Osteoblast (primary cell): ENCODE measurements around the gene ZSCAN29. TPM values are rescaled to one million over a fixed set of nuclear protein-coding genes. Genes with fewer than 3 reads are reported as not detected.

ENCODE experiments used
- DNase-seq: peaks from one replicate; pipeline ENCODE4 v3.0.0; 2011; ENCODE audit warnings: low spot score, mixed read lengths; ENCODE audit not compliant: insufficient read length; ENCODE audit errors: missing footprints
- H2AFZ ChIP-seq: 2 replicates; pipeline ENCODE4 v1.6.0; 2011; ENCODE audit warnings: mild to moderate bottlenecking, low read length
- H3K27ac ChIP-seq: 2 replicates; pipeline ENCODE4 v1.5.1; 2011; ENCODE audit warnings: mild to moderate bottlenecking, low read depth, low read length, moderate library complexity
- H3K27me3 ChIP-seq: 2 replicates; pipeline ENCODE4 v1.6.0; 2012; ENCODE audit warnings: mild to moderate bottlenecking, control low read depth, inconsistent platforms, low read length, moderate library complexity; ENCODE audit not compliant: insufficient read depth
- H3K36me3 ChIP-seq: 2 replicates; pipeline ENCODE4 v1.5.1; 2011; ENCODE audit warnings: mild to moderate bottlenecking, low read length, control low read depth, moderate library complexity; ENCODE audit not compliant: insufficient read depth
- H3K4me1 ChIP-seq: 2 replicates; pipeline ENCODE4 v1.5.1; 2011; ENCODE audit warnings: mild to moderate bottlenecking, low read length, control low read depth, moderate library complexity; ENCODE audit not compliant: insufficient read depth
- H3K4me2 ChIP-seq: 2 replicates; pipeline ENCODE4 v1.6.0; 2011; ENCODE audit warnings: mild to moderate bottlenecking, low read length; ENCODE audit not compliant: insufficient read depth
- H3K4me3 ChIP-seq: fragments of 200-600 bp; sonication (generic); 3 replicates; pipeline ENCODE4 v1.5.1; 2012; ENCODE audit warnings: mild to moderate bottlenecking, low read length, inconsistent platforms; ENCODE audit not compliant: insufficient read depth
- H3K79me2 ChIP-seq: 2 replicates; pipeline ENCODE4 v1.6.0; 2012; ENCODE audit warnings: mild to moderate bottlenecking, low read length, control low read depth, inconsistent platforms; ENCODE audit not compliant: insufficient read depth
- H3K9me3 ChIP-seq: 2 replicates; pipeline ENCODE4 v1.5.1; 2011; ENCODE audit warnings: low read depth, low read length, control low read depth
- H4K20me1 ChIP-seq: 2 replicates; pipeline ENCODE4 v1.6.0; 2012; ENCODE audit warnings: mild to moderate bottlenecking, low read length, control low read depth; ENCODE audit not compliant: insufficient read depth
- CTCF ChIP-seq: IDR thresholded peaks from 2 replicates; pipeline ENCODE4 v1.5.1; 2011; ENCODE audit warnings: mild to moderate bottlenecking, low read depth, low read length, moderate library complexity; ENCODE audit errors: extremely low read depth
- total RNA-seq: library from RNA; depleted of rRNA; stranded (reverse); fragments of >200 nt; gene quantifications from 2 replicates; pipeline ENCODE4 v1.2.3, GENCODE V29; 2012

Gene ZSCAN29
- total RNA-seq, 1 donor = 33.7 TPM

GRCh38 chr15:43352693-43353382 lies 18.0 kb downstream of the ZSCAN29 start:
- TF ChIP-seq CTCF = no peak
- Histone ChIP-seq H3K27ac (no peak overlapping the region), H3K4me3 (no peak overlapping the region), H3K27me3 (no peaks in the 10 kb centered on the region), H2AFZ (no peak overlapping the region), H3K9me3 (no peaks in the 10 kb centered on the region), H3K4me2 (no peak overlapping the region), H3K36me3 (peaks cover 11% of the 10 kb centered on the region), H3K4me1 (no peaks in the 10 kb centered on the region), H4K20me1 (no peaks in the 10 kb centered on the region), H3K79me2 (no peaks in the 10 kb centered on the region)
- DNase-seq = no peak

- H3K79me2 ChIP-seq = no peaks in the 10 kb centered on the region
- no peak for DNase-seq
- H3K27ac ChIP-seq = no peak overlapping the region
- no peaks in the 10 kb centered on the region for H3K27me3 ChIP-seq
- H3K4me1 ChIP-seq = no peaks in the 10 kb centered on the region
- peaks cover 18% of the 10 kb centered on the region for H3K36me3 ChIP-seq
- no peaks in the 10 kb centered on the region for H3K9me3 ChIP-seq
- H2AFZ ChIP-seq = no peak overlapping the region
- no peaks in the 10 kb centered on the region for H4K20me1 ChIP-seq
- H3K4me2 ChIP-seq = no peak overlapping the region
- H3K4me3 ChIP-seq = no peak overlapping the region
- TF ChIP-seq CTCF = no peak
Measured at GRCh38 chr15:43347114-43347513, 23.7 kb downstream of the ZSCAN29 start.

- Histone ChIP-seq H3K27me3 (no peaks in the 10 kb centered on the region), H3K4me2 (no peak overlapping the region), H3K79me2 (no peaks in the 10 kb centered on the region), H4K20me1 (no peaks in the 10 kb centered on the region), H2AFZ (no peak overlapping the region), H3K9me3 (no peaks in the 10 kb centered on the region), H3K36me3 (peaks cover 12% of the 10 kb centered on the region), H3K27ac (no peak overlapping the region), H3K4me1 (no peaks in the 10 kb centered on the region), H3K4me3 (no peak overlapping the region)
- DNase-seq = peak; percentile 48
- TF ChIP-seq CTCF = peak; percentile 6
Measured at GRCh38 chr15:43346305-43346704, 24.5 kb downstream of the ZSCAN29 start.

- Histone ChIP-seq H3K9me3 (no peaks in the 10 kb centered on the region), H3K27me3 (no peaks in the 10 kb centered on the region), H3K36me3 (peaks cover 2% of the 10 kb centered on the region), H4K20me1 (peaks cover 11% of the 10 kb centered on the region), H3K27ac (peak overlapping the region; percentile 89), H3K4me3 (peak overlapping the region; percentile 80), H3K4me2 (peak overlapping the region; percentile 91), H2AFZ (peak overlapping the region; percentile 95), H3K4me1 (peaks cover 18% of the 10 kb centered on the region), H3K79me2 (peaks cover 17% of the 10 kb centered on the region)
- DNase-seq = no peak
- no peak for TF ChIP-seq CTCF
Measured at GRCh38 chr15:43330780-43331087, 40.1 kb downstream of the ZSCAN29 start.
